Measurements from ENCODE around the gene MRPL24.

GRCh38 chr1:156692925-156693847, 47.7 kb downstream of the MRPL24 start:
- TF ChIP-seq CTCF (conservative IDR thresholded peaks at IDR 0.05), result no peak
- TF ChIP-seq EZH2 (IDR thresholded peaks at IDR 0.05; ENCODE audit: low read depth), result no peak

All from PC-9 (cell line).